H9 (cell line): Measurements from ENCODE around the gene SRRM3. TPM values are rescaled to one million over a fixed set of nuclear protein-coding genes. Genes with fewer than 3 reads are reported as not detected.
A peak's percentile ranks its signal among the peaks of the same experiment; 100 is the strongest.
"Not testable (repeated sequence)": the region's sequence is repeated elsewhere in the genome, so short reads cannot be mapped to it uniquely, and the experiment has no call there.

ENCODE experiments used
- DNase-seq: peaks from one replicate; pipeline ENCODE4 v3.0.0-alpha.2; 2017
- H2AFZ ChIP-seq: one replicate; pipeline ENCODE4 v1.6.1; 2013; ENCODE audit warnings: mild to moderate bottlenecking, low read length, control low read depth, moderate library complexity
- H2AK5ac ChIP-seq: 2 replicates; pipeline ENCODE4 v1.6.1; 2013; ENCODE audit warnings: low read length, control low read depth, mixed read lengths; ENCODE audit not compliant: insufficient read length
- H2BK120ac ChIP-seq: one replicate; pipeline ENCODE4 v1.6.1; 2013; ENCODE audit warnings: low read depth, mild to moderate bottlenecking, low read length, control low read depth, inconsistent platforms; ENCODE audit not compliant: poor library complexity, severe bottlenecking
- H2BK12ac ChIP-seq: 2 replicates; pipeline ENCODE4 v1.6.1; 2013; ENCODE audit warnings: low read length, control low read depth, mixed read lengths, low read depth; ENCODE audit not compliant: insufficient read length
- H2BK15ac ChIP-seq: 2 replicates; pipeline ENCODE4 v1.6.1; 2013; ENCODE audit warnings: low read depth, low read length, control low read depth
- H2BK20ac ChIP-seq: one replicate; pipeline ENCODE4 v1.6.1; 2013; ENCODE audit warnings: low read depth, mild to moderate bottlenecking, low read length, control low read depth, inconsistent platforms; ENCODE audit not compliant: poor library complexity, severe bottlenecking
- H2BK5ac ChIP-seq: 2 replicates; pipeline ENCODE4 v1.6.1; 2013; ENCODE audit warnings: low read length, control low read depth, mixed read lengths; ENCODE audit not compliant: insufficient read length
- H3K14ac ChIP-seq: 2 replicates; pipeline ENCODE4 v1.6.1; 2013; ENCODE audit warnings: low read length, control low read depth; ENCODE audit not compliant: insufficient read depth
- H3K18ac ChIP-seq: 2 replicates; pipeline ENCODE4 v1.6.1; 2013; ENCODE audit warnings: low read depth, mild to moderate bottlenecking, mixed read lengths, low read length, control low read depth; ENCODE audit not compliant: insufficient read length
- H3K23ac ChIP-seq: 2 replicates; pipeline ENCODE4 v1.6.1; 2013; ENCODE audit warnings: low read length, control low read depth, mixed read lengths, low read depth; ENCODE audit not compliant: insufficient read length
- H3K23me2 ChIP-seq: 2 replicates; pipeline ENCODE4 v1.6.1; 2013; ENCODE audit warnings: low read depth, mild to moderate bottlenecking, mixed read lengths, low read length, control low read depth; ENCODE audit not compliant: insufficient read length, poor library complexity, severe bottlenecking
- H3K27ac ChIP-seq: 2 replicates; pipeline ENCODE4 v1.5.1; 2013; ENCODE audit warnings: low read length, control low read depth, mixed read lengths, low read depth; ENCODE audit not compliant: insufficient read length
- H3K27me3 ChIP-seq: 2 replicates; pipeline ENCODE4 v1.6.1; 2013; ENCODE audit warnings: low read length, control low read depth, inconsistent platforms; ENCODE audit not compliant: insufficient read depth
- H3K4ac ChIP-seq: 2 replicates; pipeline ENCODE4 v1.6.1; 2013; ENCODE audit warnings: low read depth, mild to moderate bottlenecking, control low read depth, inconsistent platforms, low read length, moderate library complexity
- H3K4me1 ChIP-seq: 2 replicates; pipeline ENCODE4 v1.6.1; 2013; ENCODE audit warnings: low read length, control low read depth, inconsistent platforms; ENCODE audit not compliant: insufficient read depth
- H3K4me2 ChIP-seq: 2 replicates; pipeline ENCODE4 v1.6.1; 2013; ENCODE audit warnings: low read length, control low read depth, mixed read lengths; ENCODE audit not compliant: insufficient read length, insufficient read depth
- H3K56ac ChIP-seq: 2 replicates; pipeline ENCODE4 v1.6.1; 2013; ENCODE audit warnings: low read depth, mild to moderate bottlenecking, mixed read lengths, low read length, control low read depth; ENCODE audit not compliant: insufficient read length
- H3K79me1 ChIP-seq: 2 replicates; pipeline ENCODE4 v1.6.1; 2013; ENCODE audit warnings: low read depth, mild to moderate bottlenecking, moderate library complexity, low read length, control low read depth, inconsistent platforms; ENCODE audit not compliant: insufficient read depth, poor library complexity, severe bottlenecking
- H3K79me2 ChIP-seq: 2 replicates; pipeline ENCODE4 v1.6.1; 2013; ENCODE audit warnings: low read length, control low read depth, inconsistent platforms; ENCODE audit not compliant: insufficient read depth
- H3K9ac ChIP-seq: 2 replicates; pipeline ENCODE4 v1.6.1; 2013; ENCODE audit warnings: low read length, control low read depth, mixed read lengths; ENCODE audit not compliant: insufficient read length; ENCODE audit errors: extremely low read depth
- H3K9me3 ChIP-seq: one replicate; pipeline ENCODE4 v1.6.1; 2013; ENCODE audit warnings: low read depth, low read length, inconsistent platforms; ENCODE audit not compliant: control insufficient read depth
- H3T11ph ChIP-seq: one replicate; pipeline ENCODE4 v1.6.1; 2013; ENCODE audit warnings: mild to moderate bottlenecking, low read length, control low read depth, inconsistent platforms
- H4K20me1 ChIP-seq: one replicate; pipeline ENCODE4 v1.6.1; 2013; ENCODE audit not compliant: control insufficient read depth, insufficient read length, insufficient read depth
- H4K5ac ChIP-seq: 2 replicates; pipeline ENCODE4 v1.6.1; 2013; ENCODE audit warnings: low read depth, mild to moderate bottlenecking, mixed read lengths, low read length, control low read depth; ENCODE audit not compliant: insufficient read length
- H4K8ac ChIP-seq: replicated peaks from 2 replicates; pipeline ENCODE4 v1.6.1; 2013; ENCODE audit warnings: low read length, control low read depth, mixed read lengths, low read depth; ENCODE audit not compliant: insufficient read length
- H4K91ac ChIP-seq: 2 replicates; pipeline ENCODE4 v1.6.1; 2013; ENCODE audit warnings: low read depth, mild to moderate bottlenecking, moderate library complexity, mixed read lengths, low read length, control low read depth; ENCODE audit not compliant: insufficient read length
- H3K27ac Mint-ChIP-seq, 3 experiments: 2 replicates in 2 of 3; 3 replicates in 1 of 3; pipeline ENCODE4 v1.8.0; 2020 to 2021; ENCODE audit warnings: mixed read lengths in 3 of 3, mild to moderate bottlenecking in 1 of 3, moderate library complexity in 1 of 3
- H3K27me3 Mint-ChIP-seq: 2 replicates; pipeline ENCODE4 v1.8.0; 2021; ENCODE audit warnings: low read depth, mild to moderate bottlenecking, moderate library complexity, mixed read lengths
- H3K36me3 Mint-ChIP-seq, 3 experiments: 2 replicates in 2 of 3; 3 replicates in 1 of 3; pipeline ENCODE4 v1.8.0; 2020 to 2021; ENCODE audit warnings: low read depth in 3 of 3, mixed read lengths in 3 of 3; ENCODE audit not compliant: insufficient read depth in 1 of 3
- H3K4me1 Mint-ChIP-seq, 2 experiments: 2 replicates each; pipeline ENCODE4 v1.8.0; 2020; ENCODE audit warnings: mixed read lengths in 2 of 2
- H3K4me3 Mint-ChIP-seq, 2 experiments: 2 replicates in 1 of 2; 3 replicates in 1 of 2; pipeline ENCODE4 v1.8.0; 2020 to 2021; ENCODE audit warnings: mild to moderate bottlenecking in 2 of 2, mixed read lengths in 2 of 2, moderate library complexity in 1 of 2
- H3K9me3 Mint-ChIP-seq, 2 experiments: 2 replicates in 1 of 2; 3 replicates in 1 of 2; pipeline ENCODE4 v1.8.0; 2020; ENCODE audit warnings: mild to moderate bottlenecking in 2 of 2, mixed read lengths in 2 of 2, moderate library complexity in 1 of 2
- WGBS: extraction: QIAGEN DNeasy Blood & Tissue Kit; methylation state at CpG from one replicate; pipeline ENCODE4 v1.1.7; 2013; ENCODE audit warnings: missing lambda C conversion rate, low lambda C conversion rate, mixed read lengths; ENCODE audit not compliant: insufficient read length; ENCODE audit errors: extremely low coverage; 5-methylcytosine and 5-hydroxymethylcytosine counted together
- total RNA-seq: library from RNA; stranded (reverse); gene quantifications from 2 replicates; pipeline ENCODE4 v1.2.1, GENCODE V29; 2021
- TF ChIP-seq, protein P1 (sequence below): fragments of 200-600 bp; sonication (generic); conservative IDR thresholded peaks from 3 replicates; pipeline ENCODE4 v1.8.0; 2021; ENCODE audit warnings: antibody characterized with exemption, mild to moderate bottlenecking

SRRM3 gene
- total RNA-seq, 1 experiment from 2014 or later, result 11.0 TPM

DNA sequence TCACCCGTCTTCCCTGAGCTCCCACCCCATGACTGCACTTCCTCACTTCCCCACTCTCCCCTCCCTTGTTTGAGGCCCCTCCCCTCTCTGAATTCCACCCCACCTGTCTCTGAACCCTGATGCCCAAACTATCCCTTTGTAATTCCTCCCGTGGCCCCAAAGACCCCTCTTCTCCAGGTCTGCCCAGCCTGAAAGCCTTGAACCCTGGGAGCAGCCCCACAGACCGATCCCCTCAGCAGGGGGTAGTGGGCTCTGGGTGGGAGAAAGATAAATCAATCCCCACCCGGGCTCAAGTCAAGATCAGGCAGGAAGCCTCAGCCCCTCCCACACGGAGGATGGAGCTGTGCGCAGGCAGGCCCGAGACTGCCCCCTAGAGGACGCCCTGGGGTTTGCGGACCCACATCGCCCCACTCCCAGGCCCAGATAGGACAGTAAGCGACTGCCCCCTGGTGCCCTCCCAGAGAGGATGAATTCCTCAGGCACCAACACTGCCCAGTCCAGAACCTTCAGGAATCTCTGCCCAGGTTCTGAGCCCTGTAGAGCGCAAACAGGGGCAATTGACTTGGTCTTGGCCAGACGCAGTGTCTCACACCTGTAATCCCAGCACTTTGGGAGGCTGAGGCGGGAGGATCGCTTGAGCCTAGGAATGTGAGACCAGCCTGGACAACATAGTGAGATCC lies 112.5 kb downstream of the SRRM3 start:
- Histone ChIP-seq H3K9ac (no peak overlapping the region), H3K14ac (no peak overlapping the region), H3K4ac (no peak overlapping the region), H4K91ac (no peak overlapping the region), H3K79me2 (no peaks in the 10 kb centered on the region), H3K27ac (no peak overlapping the region), H2BK15ac (no peak overlapping the region), H3K79me1 (no peaks in the 10 kb centered on the region), H2AFZ (no peak overlapping the region), H4K8ac (no peak overlapping the region), H3K56ac (no peak overlapping the region), H2BK120ac (no peak overlapping the region), H3K18ac (no peak overlapping the region), H2BK5ac (no peak overlapping the region), H3K4me2 (peak overlapping the region; percentile 29), H4K5ac (no peak overlapping the region), H4K20me1 (no peaks in the 10 kb centered on the region), H2BK20ac (no peak overlapping the region), H2BK12ac (no peak overlapping the region), H3K23ac (no peak overlapping the region), H3K27me3 (no peaks in the 10 kb centered on the region), H3K23me2 (peaks cover 3% of the 10 kb centered on the region), H3K4me1 (peaks cover 4% of the 10 kb centered on the region; the same call in 1 of the 2 replicates), H3T11ph (no peak overlapping the region), H3K9me3 (no peaks in the 10 kb centered on the region), H2AK5ac (no peak overlapping the region)
- TF ChIP-seq, protein P1, sequence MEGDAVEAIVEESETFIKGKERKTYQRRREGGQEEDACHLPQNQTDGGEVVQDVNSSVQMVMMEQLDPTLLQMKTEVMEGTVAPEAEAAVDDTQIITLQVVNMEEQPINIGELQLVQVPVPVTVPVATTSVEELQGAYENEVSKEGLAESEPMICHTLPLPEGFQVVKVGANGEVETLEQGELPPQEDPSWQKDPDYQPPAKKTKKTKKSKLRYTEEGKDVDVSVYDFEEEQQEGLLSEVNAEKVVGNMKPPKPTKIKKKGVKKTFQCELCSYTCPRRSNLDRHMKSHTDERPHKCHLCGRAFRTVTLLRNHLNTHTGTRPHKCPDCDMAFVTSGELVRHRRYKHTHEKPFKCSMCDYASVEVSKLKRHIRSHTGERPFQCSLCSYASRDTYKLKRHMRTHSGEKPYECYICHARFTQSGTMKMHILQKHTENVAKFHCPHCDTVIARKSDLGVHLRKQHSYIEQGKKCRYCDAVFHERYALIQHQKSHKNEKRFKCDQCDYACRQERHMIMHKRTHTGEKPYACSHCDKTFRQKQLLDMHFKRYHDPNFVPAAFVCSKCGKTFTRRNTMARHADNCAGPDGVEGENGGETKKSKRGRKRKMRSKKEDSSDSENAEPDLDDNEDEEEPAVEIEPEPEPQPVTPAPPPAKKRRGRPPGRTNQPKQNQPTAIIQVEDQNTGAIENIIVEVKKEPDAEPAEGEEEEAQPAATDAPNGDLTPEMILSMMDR, result peak; percentile 100
- no CpG with 5 or more reads among the region's 15 CpGs for WGBS
- 0 out of 5 replicates have a peak, but pooled peaks cover 0 to 2% of the 10 kb centered on the region in 2 experiments for H3K9me3 Mint-ChIP-seq
- H3K4me3 Mint-ChIP-seq, result peak overlapping the region; percentile 67 to 72
- H3K27me3 Mint-ChIP-seq, result no peaks in the 10 kb centered on the region
- peak overlapping the region in 2 of 3 experiments; percentile 66 to 96; a peak in 3 of 7 replicates for H3K27ac Mint-ChIP-seq
- DNase-seq, result peak; percentile 98
- H3K4me1 Mint-ChIP-seq, result peaks cover 22 to 25% of the 10 kb centered on the region in 2 experiments
- H3K36me3 Mint-ChIP-seq, result peaks cover 0 to 1% (median 0%) of the 10 kb centered on the region in 3 experiments; a peak in 1 of 7 replicates

DNA sequence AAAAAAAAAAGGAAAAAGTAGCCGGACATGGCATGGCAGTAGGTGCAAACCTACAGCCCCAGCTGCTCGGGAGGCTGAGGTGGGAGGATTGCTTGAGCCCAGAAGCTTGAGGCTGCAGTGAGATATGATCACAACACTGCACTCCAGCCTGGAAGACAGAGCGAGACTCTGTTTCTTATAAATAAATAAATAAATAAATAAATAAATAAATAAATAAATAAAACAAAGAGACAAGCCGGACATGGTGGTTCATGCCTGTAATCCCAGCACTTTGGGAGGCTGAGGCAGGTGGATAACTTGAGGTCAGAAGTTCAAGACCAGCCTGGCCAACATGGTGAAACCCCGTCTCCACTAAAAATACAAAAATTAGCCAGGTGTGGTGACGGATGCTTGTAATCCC lies 113.0 kb downstream of the SRRM3 start:
- not testable (repeated sequence) for H2AK5ac ChIP-seq, H3K36me3 Mint-ChIP-seq, H4K5ac ChIP-seq, H2BK12ac ChIP-seq, H3K23ac ChIP-seq, H3K27me3 Mint-ChIP-seq, H3K79me2 ChIP-seq, H2BK15ac ChIP-seq, DNase-seq, H3K27ac Mint-ChIP-seq, H3K79me1 ChIP-seq, H3K4me3 Mint-ChIP-seq, H3K4me2 ChIP-seq, H4K8ac ChIP-seq, H2AFZ ChIP-seq, H3K23me2 ChIP-seq, H3K18ac ChIP-seq, H3K27ac ChIP-seq, H3K4me1 ChIP-seq, H3K27me3 ChIP-seq, H2BK120ac ChIP-seq, H4K91ac ChIP-seq, H3K9me3 ChIP-seq, H3K9ac ChIP-seq, H2BK5ac ChIP-seq, H2BK20ac ChIP-seq, H3K56ac ChIP-seq, H4K20me1 ChIP-seq, H3K9me3 Mint-ChIP-seq, H3T11ph ChIP-seq, H3K4ac ChIP-seq, H3K14ac ChIP-seq
- no CpG with 5 or more reads among the region's 6 CpGs for WGBS
- peaks cover 24 to 25% of the 10 kb centered on the region in 2 experiments for H3K4me1 Mint-ChIP-seq
